HCT116 (cell line): ENCODE data around the gene EMC10. TPM values are rescaled to one million over a fixed set of nuclear protein-coding genes. Genes with fewer than 3 reads are reported as not detected.
"Not testable (repeated sequence)": the region's sequence is repeated elsewhere in the genome, so short reads cannot be mapped to it uniquely, and the experiment has no call there.

Source experiments
- ATAC-seq: fragments of 200-7000 bp; cut with Tn5 transposase; 2 replicates; pipeline ENCODE4 v1.9.1; 2020; ENCODE audit warnings: mild to moderate bottlenecking, moderate library complexity
- BruUV-seq: library from RNA; stranded (reverse); fragments of 400-500 nt; replicated peaks from 2 replicates; lab custom pipeline; 2021; lab: Mats Ljungman, UMichigan
- CTCF ChIA-PET: fragments of 300-600 bp; sonication (Branson Sonifier 250); formaldehyde crosslinking; loops from one replicate; lab custom pipeline; 2021; ENCODE audit warnings: antibody characterized with exemption; lab: Charles Lee
- POLR2A ChIA-PET: fragments of 300-600, 350-600 bp; sonication (Branson Sonifier 250); formaldehyde crosslinking; loops from one replicate; lab custom pipeline; 2021; ENCODE audit warnings: antibody characterized with exemption; lab: Charles Lee
- RAD21 ChIA-PET, 2 experiments: fragments of 300-600 bp; sonication (Branson Sonifier 250); formaldehyde crosslinking; loops; one replicate each; lab custom pipeline; 2023; ENCODE audit warnings: low total read pairs in 2 of 2; ENCODE audit not compliant: uncharacterized antibody in 2 of 2, unreplicated experiment in 2 of 2, low non-redundant PET in 1 of 2; lab: Charles Lee
- DNase-seq: peaks from one replicate; pipeline ENCODE4 v3.0.0-alpha.2; 2010; ENCODE audit warnings: low read depth, low spot score
- H2AFZ ChIP-seq: fragments of 200-600 bp; shearing (Covaris generic), sonication (generic); 2 replicates; pipeline ENCODE4 v1.6.1; 2017; ENCODE audit warnings: low read depth, mixed run types, mixed read lengths, antibody characterized with exemption, low read length; ENCODE audit not compliant: poor library complexity, severe bottlenecking
- H3K27ac ChIP-seq: 2 replicates; pipeline ENCODE4 v1.5.1; 2012; ENCODE audit warnings: low read depth, low read length
- H3K27me3 ChIP-seq: fragments of 200-600 bp; sonication (generic); 2 replicates; pipeline ENCODE4 v1.6.1; 2016; ENCODE audit warnings: mixed run types, low read length, mixed read lengths; ENCODE audit not compliant: insufficient read depth
- H3K36me3 ChIP-seq, 2 experiments: fragments of 200-500 bp in 1 of 2; fragments of 200-600 bp in 1 of 2; sonication (Bioruptor generic) in 1 of 2; sonication (generic) in 1 of 2; 2 replicates each; pipeline versions ENCODE4 v1.5.1 to v1.6.1; 2014 to 2016; ENCODE audit warnings: low read length in 2 of 2, inconsistent platforms in 1 of 2, mixed read lengths in 1 of 2, mixed run types in 1 of 2; ENCODE audit not compliant: insufficient read depth in 2 of 2, control insufficient read depth in 1 of 2
- H3K4me1 ChIP-seq, 2 experiments: fragments of 200-600 bp in 1 of 2; sonication (generic) in 1 of 2; 2 replicates each; pipeline versions ENCODE4 v1.5.1 to v1.6.1; 2012 to 2017; ENCODE audit warnings: low read length in 2 of 2, inconsistent platforms in 1 of 2, mild to moderate bottlenecking in 1 of 2, mixed read lengths in 1 of 2, mixed run types in 1 of 2, moderate library complexity in 1 of 2; ENCODE audit not compliant: insufficient read depth in 2 of 2, control insufficient read depth in 1 of 2
- H3K4me2 ChIP-seq: fragments of 200-600 bp; sonication (generic); 2 replicates; pipeline ENCODE4 v1.6.1; 2017; ENCODE audit warnings: mixed run types, low read length, mixed read lengths
- H3K4me3 ChIP-seq, 2 experiments: fragments of 200-600 bp in 1 of 2; sonication (generic) in 1 of 2; replicated peaks in 1 of 2; 2 replicates each; pipeline ENCODE4 v1.5.1; 2011 to 2016; ENCODE audit warnings: low read length in 2 of 2, control low read depth in 1 of 2, low read depth in 1 of 2, mild to moderate bottlenecking in 1 of 2, mixed read lengths in 1 of 2, mixed run types in 1 of 2
- H3K79me2 ChIP-seq: fragments of 200-600 bp; sonication (generic); 2 replicates; pipeline ENCODE4 v1.6.1; 2017; ENCODE audit warnings: mild to moderate bottlenecking, mixed run types, low read length, moderate library complexity, mixed read lengths; ENCODE audit not compliant: insufficient read depth
- H3K9ac ChIP-seq: fragments of 200-600 bp; sonication (generic); 2 replicates; pipeline ENCODE4 v1.6.1; 2016; ENCODE audit warnings: low read length, mixed read lengths
- H3K9me2 ChIP-seq: fragments of 200-600 bp; sonication (generic), shearing (Covaris generic); 2 replicates; pipeline ENCODE4 v1.6.1; 2017; ENCODE audit warnings: mixed run types, mild to moderate bottlenecking, moderate library complexity; ENCODE audit not compliant: insufficient read depth
- H3K9me3 ChIP-seq, 2 experiments: fragments of 200-500 bp in 1 of 2; fragments of 200-600 bp in 1 of 2; sonication (Bioruptor generic) in 1 of 2; sonication (generic) in 1 of 2; 2 replicates each; pipeline ENCODE4 v1.6.1; 2014 to 2017; ENCODE audit warnings: low read length in 2 of 2, mixed read lengths in 2 of 2, inconsistent platforms in 1 of 2, low read depth in 1 of 2, mild to moderate bottlenecking in 1 of 2, mixed run types in 1 of 2, moderate library complexity in 1 of 2; ENCODE audit not compliant: control insufficient read depth in 1 of 2, insufficient read depth in 1 of 2
- H4K20me1 ChIP-seq: fragments of 200-600 bp; sonication (generic), shearing (Covaris generic); 2 replicates; pipeline ENCODE4 v1.6.1; 2017; ENCODE audit warnings: mixed run types, mild to moderate bottlenecking, moderate library complexity; ENCODE audit not compliant: insufficient read depth
- CBX3 ChIP-seq: IDR thresholded peaks from 2 replicates; pipeline ENCODE4 v1.6.1; 2012; ENCODE audit warnings: low read depth
- ELF1 ChIP-seq: IDR thresholded peaks from 2 replicates; pipeline ENCODE4 v1.6.1; 2012; ENCODE audit warnings: low read depth, borderline replicate concordance
- EZH2 ChIP-seq: fragments of 200-600 bp; sonication (generic); IDR thresholded peaks from 2 replicates; pipeline ENCODE4 v1.6.1; 2017; ENCODE audit warnings: antibody characterized with exemption, mixed run types
- POLR2A ChIP-seq: IDR thresholded peaks from 2 replicates; pipeline ENCODE4 v1.7.0; 2011; ENCODE audit warnings: borderline replicate concordance; ENCODE audit not compliant: insufficient read depth, insufficient read length; ENCODE audit errors: extremely low read depth
- ZNF274 ChIP-seq: fragments of 200-500 bp; sonication (Bioruptor generic); IDR thresholded peaks from 2 replicates; pipeline ENCODE4 v1.6.1; 2014; ENCODE audit warnings: mild to moderate bottlenecking, low read depth, low read length, inconsistent platforms
- intact Hi-C: fragments of 100-400 bp; cut with micrococcal nuclease; formaldehyde crosslinking; loops from 2 replicates; pipeline ENCODE4 v1.10.0; 2022
- total RNA-seq: library from RNA; stranded (reverse); gene quantifications from one replicate; pipeline ENCODE4 v1.2.1, GENCODE V29; 2021; ENCODE audit not compliant: unreplicated experiment
- TF ChIP-seq, protein P1 (sequence below): IDR thresholded peaks from 2 replicates; pipeline ENCODE4 v1.6.1; 2012; ENCODE audit warnings: low read depth
- TF ChIP-seq, protein P2 (sequence below), 3 experiments: fragments of 200-600 bp in 1 of 3; sonication (generic) in 1 of 3; IDR thresholded peaks in 2 of 3; conservative IDR thresholded peaks in 1 of 3; 2 replicates each; pipeline ENCODE4 v1.5.1; 2012 to 2017; ENCODE audit warnings: low read depth in 2 of 3, low read length in 2 of 3, antibody characterized with exemption in 1 of 3, borderline replicate concordance in 1 of 3, control low read depth in 1 of 3, mild to moderate bottlenecking in 1 of 3, mixed read lengths in 1 of 3, mixed run types in 1 of 3, moderate library complexity in 1 of 3; ENCODE audit not compliant: insufficient read depth in 1 of 3

Gene EMC10
- total RNA-seq, 1 experiment from 2014 or later: 92.4 TPM

DNA sequence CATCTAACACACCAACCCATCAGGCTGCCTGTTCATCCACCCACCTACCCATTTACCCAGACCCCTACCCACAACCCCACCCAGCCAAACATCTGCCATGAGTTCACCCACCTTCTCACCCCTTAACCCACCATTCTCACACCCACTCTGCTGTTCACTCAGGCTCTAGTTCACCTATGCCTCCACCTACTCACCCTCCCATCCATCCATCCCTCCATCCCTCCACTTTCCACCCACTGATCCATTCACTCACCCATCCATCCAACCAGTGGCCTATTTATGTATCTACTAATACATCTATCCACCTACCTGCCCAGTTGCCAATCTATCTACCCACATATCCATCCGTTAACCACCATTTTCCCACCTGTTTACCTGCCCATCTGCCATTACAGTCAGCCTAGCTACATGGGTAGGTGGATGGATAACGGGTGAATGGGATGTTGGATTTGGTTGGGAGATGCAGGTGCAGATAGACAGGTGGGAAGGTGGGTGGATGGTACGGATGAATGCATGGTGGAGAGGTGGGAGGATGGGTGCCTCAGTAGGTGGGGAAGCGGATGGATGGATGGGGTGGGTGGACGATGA, 38.4 kb upstream of the EMC10 start:
- ChIA-PET RAD21 (no interaction called here), CTCF (no interaction called here), POLR2A (no interaction called here)
- Histone ChIP-seq H3K9me3 (no peaks in the 10 kb centered on the region), H3K36me3 (no peaks in the 10 kb centered on the region), H3K27me3 (no peaks in the 10 kb centered on the region), H4K20me1 (no peaks in the 10 kb centered on the region), H3K4me2 (no peak overlapping the region), H3K9ac (no peak overlapping the region), H2AFZ (no peak overlapping the region), H3K4me3 (no peak overlapping the region), H3K9me2 (no peaks in the 10 kb centered on the region), H3K4me1 (peaks cover 0 to 4% of the 10 kb centered on the region in 2 experiments; a peak in 1 of 4 replicates), H3K79me2 (no peaks in the 10 kb centered on the region), H3K27ac (no peak overlapping the region)
- ATAC-seq (no peak), DNase-seq (no peak)
- TF ChIP-seq EZH2: no peak
- intact Hi-C loops: no loop called here
- BruUV-seq: no TSS peak

DNA sequence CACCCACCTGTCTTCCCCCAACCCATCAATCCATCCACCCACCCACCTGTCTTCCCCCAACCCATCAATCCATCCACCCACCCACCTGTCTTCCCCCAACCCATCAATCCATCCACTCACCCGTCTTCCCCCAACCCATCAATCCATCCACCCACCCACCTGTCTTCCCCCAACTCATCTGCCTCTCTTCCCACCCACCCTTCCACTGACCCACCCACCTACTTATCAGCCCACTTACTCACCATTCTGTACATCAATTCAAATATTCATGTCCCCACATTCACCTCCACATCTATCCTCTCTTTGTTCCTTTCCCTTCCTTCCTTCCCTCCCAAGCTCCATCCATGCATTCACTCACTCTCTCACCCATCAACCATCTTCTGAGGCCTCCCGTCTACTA, 37.2 kb upstream of the EMC10 start:
- RAD21 ChIA-PET, H3K36me3 ChIP-seq, H4K20me1 ChIP-seq, POLR2A ChIA-PET, H3K4me3 ChIP-seq, CTCF ChIA-PET, H3K9me3 ChIP-seq, H3K27me3 ChIP-seq, DNase-seq, H3K4me1 ChIP-seq, H3K4me2 ChIP-seq, H3K27ac ChIP-seq, ATAC-seq, BruUV-seq, intact Hi-C loops, H3K79me2 ChIP-seq, H3K9me2 ChIP-seq, H3K9ac ChIP-seq, H2AFZ ChIP-seq: not testable (repeated sequence)

DNA sequence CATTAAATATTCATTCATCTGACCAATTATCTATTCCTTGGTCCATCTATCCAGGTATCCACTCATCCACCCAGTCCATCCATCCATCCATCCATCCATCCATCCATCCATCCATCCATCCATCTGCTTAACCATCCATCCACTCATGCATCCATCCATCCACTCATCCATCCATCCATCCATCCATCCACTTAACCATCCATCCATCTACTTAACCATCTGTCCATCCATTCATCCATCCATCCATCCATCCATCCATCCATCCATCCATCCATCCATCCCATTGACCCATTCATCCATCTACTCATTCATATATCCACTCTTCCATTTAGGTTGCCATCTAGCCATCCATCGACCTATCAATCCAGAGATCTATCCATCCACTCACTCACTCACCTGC, 32.2 kb upstream of the EMC10 start:
- Histone ChIP-seq H3K9ac (no peak overlapping the region), H3K79me2 (no peaks in the 10 kb centered on the region), H3K9me3 (no peaks in the 10 kb centered on the region; a peak in 1 of 4 replicates), H2AFZ (no peak overlapping the region), H3K36me3 (no peaks in the 10 kb centered on the region), H3K4me3 (no peak overlapping the region), H3K27me3 (no peaks in the 10 kb centered on the region), H4K20me1 (no peaks in the 10 kb centered on the region), H3K4me1 (no peaks in the 10 kb centered on the region), H3K9me2 (no peaks in the 10 kb centered on the region), H3K27ac (no peak overlapping the region), H3K4me2 (no peak overlapping the region)
- POLR2A ChIA-PET: interaction anchor here (0.7 kb wide), 1 partner anchor 265 kb away, joined by 3 read pairs; no protein-coding TSS in a partner anchor
- intact Hi-C loops: no loop called here
- DNase-seq: no peak
- BruUV-seq: no TSS peak
- no peak for ATAC-seq
- RAD21 ChIA-PET: no interaction called here
- CTCF ChIA-PET: no interaction called here
- TF ChIP-seq, protein P1, sequence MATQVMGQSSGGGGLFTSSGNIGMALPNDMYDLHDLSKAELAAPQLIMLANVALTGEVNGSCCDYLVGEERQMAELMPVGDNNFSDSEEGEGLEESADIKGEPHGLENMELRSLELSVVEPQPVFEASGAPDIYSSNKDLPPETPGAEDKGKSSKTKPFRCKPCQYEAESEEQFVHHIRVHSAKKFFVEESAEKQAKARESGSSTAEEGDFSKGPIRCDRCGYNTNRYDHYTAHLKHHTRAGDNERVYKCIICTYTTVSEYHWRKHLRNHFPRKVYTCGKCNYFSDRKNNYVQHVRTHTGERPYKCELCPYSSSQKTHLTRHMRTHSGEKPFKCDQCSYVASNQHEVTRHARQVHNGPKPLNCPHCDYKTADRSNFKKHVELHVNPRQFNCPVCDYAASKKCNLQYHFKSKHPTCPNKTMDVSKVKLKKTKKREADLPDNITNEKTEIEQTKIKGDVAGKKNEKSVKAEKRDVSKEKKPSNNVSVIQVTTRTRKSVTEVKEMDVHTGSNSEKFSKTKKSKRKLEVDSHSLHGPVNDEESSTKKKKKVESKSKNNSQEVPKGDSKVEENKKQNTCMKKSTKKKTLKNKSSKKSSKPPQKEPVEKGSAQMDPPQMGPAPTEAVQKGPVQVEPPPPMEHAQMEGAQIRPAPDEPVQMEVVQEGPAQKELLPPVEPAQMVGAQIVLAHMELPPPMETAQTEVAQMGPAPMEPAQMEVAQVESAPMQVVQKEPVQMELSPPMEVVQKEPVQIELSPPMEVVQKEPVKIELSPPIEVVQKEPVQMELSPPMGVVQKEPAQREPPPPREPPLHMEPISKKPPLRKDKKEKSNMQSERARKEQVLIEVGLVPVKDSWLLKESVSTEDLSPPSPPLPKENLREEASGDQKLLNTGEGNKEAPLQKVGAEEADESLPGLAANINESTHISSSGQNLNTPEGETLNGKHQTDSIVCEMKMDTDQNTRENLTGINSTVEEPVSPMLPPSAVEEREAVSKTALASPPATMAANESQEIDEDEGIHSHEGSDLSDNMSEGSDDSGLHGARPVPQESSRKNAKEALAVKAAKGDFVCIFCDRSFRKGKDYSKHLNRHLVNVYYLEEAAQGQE: no peak
- TF ChIP-seq, protein P2, sequence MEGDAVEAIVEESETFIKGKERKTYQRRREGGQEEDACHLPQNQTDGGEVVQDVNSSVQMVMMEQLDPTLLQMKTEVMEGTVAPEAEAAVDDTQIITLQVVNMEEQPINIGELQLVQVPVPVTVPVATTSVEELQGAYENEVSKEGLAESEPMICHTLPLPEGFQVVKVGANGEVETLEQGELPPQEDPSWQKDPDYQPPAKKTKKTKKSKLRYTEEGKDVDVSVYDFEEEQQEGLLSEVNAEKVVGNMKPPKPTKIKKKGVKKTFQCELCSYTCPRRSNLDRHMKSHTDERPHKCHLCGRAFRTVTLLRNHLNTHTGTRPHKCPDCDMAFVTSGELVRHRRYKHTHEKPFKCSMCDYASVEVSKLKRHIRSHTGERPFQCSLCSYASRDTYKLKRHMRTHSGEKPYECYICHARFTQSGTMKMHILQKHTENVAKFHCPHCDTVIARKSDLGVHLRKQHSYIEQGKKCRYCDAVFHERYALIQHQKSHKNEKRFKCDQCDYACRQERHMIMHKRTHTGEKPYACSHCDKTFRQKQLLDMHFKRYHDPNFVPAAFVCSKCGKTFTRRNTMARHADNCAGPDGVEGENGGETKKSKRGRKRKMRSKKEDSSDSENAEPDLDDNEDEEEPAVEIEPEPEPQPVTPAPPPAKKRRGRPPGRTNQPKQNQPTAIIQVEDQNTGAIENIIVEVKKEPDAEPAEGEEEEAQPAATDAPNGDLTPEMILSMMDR (IDR thresholded peaks at IDR 0.05 in 2 of 3, conservative IDR thresholded peaks at IDR 0.05 in 1 of 3; ENCODE audit: borderline replicate concordance in 1 of 3, insufficient read depth in 1 of 3, low read depth in 2 of 3, low read length in 2 of 3): no peak
- TF ChIP-seq CBX3: no peak
- no peak for TF ChIP-seq POLR2A
- TF ChIP-seq ZNF274: no peak
- TF ChIP-seq ELF1: no peak
